IPS-NIHi7 (cell line): ENCODE results near the gene NUPR2.
A peak's percentile ranks its signal among the peaks of the same experiment; 100 is the strongest.
"Not testable (repeated sequence)": the region's sequence is repeated elsewhere in the genome, so short reads cannot be mapped to it uniquely, and the experiment has no call there.

ENCODE experiments used
- DNase-seq: peaks from one replicate; pipeline ENCODE4 v3.0.0; 2012; ENCODE audit warnings: mixed read lengths; ENCODE audit errors: extremely low spot score

Gene NUPR2, protein sequence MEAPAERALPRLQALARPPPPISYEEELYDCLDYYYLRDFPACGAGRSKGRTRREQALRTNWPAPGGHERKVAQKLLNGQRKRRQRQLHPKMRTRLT

DNA sequence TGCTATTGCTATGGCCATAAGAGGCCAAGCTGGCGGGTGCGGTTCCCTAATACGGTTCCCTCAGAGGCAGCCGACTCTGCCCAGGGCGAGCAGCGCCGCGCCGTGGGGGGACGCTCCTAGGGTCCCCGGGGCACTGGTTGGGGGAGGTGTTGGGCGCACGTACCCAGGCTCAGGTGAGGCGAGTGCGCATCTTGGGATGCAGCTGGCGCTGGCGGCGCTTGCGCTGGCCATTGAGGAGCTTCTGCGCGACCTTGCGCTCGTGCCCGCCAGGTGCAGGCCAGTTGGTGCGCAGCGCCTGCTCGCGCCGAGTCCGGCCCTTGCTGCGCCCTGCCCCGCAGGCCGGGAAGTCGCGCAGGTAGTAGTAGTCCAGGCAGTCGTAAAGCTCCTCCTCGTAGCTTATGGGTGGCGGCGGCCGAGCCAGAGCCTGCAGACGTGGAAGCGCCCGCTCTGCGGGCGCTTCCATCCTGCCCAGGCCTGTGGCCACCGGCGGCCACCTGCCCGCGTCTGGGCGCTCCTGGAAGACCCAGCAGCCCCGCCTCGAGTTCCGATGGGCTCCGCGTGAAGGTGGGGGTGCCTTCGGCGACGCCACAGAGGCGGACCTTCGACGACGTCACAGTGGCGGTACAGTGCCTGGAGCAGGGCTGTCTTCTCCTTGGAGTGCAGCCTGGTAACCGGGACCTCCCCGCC lies at the start of gene NUPR2:
Gene NUPR2, minus strand, starts transcription at position 566 of the 687 bp plus-strand sequence. Its CDS starts 103 bp downstream, at position 463.
- DNase-seq = no peak

GRCh38 chr7:56157238-56157790 lies 41.1 kb upstream of the NUPR2 start:
- DNase-seq = no peak

DNA sequence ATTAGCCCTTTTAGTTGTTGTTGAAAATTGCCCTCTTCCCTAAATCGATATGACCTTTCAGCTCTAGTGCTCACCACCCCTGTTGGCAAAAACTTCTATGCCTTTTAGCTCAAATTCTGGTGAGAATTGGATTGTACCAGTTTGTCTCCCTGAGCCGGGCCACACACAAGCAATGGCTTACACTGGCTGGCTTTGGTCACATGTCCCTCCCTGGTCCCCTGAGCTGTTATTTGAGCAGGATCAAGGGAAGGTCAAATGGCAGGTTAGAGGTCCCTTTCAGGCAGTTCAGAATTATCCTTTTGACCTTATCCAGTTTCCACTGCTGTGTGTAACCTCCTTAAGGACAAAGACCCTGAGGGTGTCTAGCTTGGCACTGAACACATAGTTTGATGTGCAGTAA lies 14.8 kb upstream of the NUPR2 start:
- not testable (repeated sequence) for DNase-seq

DNA sequence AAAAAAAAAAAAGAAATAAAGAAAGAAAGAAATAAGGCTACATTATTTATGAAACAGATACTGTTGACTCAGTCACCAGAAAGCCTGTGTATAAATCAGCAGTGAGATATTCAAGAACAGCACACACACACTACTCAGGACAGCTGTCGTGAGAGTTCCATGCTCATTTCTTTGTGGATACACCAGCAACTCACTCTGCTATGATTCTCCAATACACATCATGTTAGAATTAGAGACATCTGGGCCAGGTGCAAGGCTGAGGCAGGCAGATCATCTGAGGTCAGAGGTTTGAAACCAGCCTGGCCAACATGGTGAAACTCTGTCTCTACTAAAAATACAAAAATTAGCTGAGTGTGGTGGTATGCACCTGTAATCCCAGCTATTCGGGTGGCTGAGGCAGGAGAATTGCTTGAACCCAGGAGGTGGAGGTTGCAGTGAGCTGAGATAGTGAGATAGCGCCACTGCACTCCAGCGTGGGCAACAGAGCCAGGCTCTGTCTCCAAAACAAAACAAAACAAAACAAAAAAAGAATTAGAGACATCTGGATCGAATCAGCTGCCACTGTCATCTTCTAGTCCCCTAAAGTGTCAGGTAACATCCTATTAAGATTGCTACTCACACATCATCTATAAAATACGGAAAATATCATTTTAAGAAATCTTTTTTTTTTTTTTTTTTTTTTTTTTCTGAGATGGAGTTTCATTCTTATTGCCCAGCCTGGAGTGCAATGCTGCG lies 11.2 kb upstream of the NUPR2 start:
- no peak for DNase-seq

DNA sequence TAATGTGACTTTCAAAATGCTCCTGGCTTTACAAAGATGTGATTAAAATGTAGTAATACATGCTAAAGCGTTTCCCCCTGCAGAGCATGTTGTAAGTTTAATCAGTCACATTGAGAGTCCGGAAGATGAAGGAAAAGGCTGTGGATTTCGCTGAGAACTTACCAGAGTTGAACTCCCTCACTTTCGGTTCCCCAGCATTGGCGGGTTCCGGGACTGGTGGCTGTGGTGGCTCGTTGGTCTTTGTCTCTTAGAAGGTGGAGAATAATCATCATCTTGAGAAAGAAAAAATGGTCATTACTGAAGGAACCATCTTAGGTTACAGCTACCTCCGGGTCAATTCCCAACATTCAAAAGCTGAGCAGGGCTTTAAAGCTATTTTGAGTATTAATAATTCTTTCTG lies 9.6 kb upstream of the NUPR2 start:
- no peak for DNase-seq

GRCh38 chr7:56124981-56125380 lies 8.8 kb upstream of the NUPR2 start:
- DNase-seq = no peak

DNA sequence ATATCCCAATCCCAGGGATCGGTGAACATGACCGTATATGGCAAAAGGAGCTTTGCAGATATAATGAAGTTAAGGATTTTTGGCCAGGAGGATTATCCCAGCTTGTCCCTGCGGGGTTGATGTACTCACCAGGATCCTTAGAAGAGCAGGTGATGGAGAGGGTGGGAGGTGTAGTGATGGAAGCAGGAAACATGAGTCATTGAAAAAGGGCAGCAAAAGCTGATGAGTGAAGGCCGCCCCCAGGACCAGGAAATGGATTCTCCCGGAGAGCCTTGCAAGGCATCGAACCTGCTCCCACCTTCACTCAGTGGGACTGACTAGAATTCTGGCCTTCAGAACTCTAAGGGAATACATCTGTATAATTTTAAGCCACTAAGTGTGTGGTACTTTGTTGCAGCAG lies 5.2 kb upstream of the NUPR2 start:
- no peak for DNase-seq

DNA sequence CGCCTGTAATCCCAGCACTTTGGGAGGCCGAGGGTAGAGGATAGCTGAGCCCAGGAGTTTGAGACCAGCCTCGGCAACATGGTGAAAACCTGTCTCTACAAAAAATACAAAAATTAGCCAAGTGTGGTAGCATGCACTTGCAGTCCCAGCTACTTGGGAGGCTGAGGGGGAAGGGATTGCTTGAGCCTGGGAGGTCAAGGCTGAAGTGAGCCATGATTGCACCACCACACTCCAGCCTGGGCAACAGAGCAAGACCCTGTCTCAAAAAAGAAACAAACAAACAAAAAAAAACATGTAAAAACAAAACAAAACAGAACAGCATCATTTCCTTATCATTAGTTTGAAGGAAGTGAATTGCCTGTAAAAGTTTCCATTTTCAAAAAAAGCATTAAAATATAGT lies 4.0 kb downstream of the NUPR2 start:
- DNase-seq = not testable (repeated sequence)

- DNase-seq = no peak
Measured at GRCh38 chr7:56110611-56111010, 5.6 kb downstream of the NUPR2 start.

DNA sequence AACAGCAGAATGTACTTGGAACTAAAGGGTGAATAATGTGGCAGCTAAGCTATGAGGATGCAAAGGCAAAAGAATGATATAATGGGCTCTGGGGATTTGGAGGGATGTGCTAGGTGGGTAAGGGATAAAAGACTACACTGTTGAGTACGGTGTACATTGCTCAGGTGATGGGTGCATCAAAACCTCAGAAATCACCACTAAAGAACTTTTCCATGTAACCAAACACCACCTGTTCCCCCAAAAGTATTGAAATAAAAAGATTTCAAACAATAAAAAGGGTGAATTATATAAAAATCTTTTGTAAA lies 8.3 kb downstream of the NUPR2 start:
- DNase-seq = no peak

- DNase-seq = no peak
Measured at GRCh38 chr7:56106108-56107073, 9.8 kb downstream of the NUPR2 start, which contains the start of gene CHCHD2. TSS of gene CHCHD2 (minus strand) at chr7:56106476. CDS start at chr7:56106413, 63 bp downstream.

DNA sequence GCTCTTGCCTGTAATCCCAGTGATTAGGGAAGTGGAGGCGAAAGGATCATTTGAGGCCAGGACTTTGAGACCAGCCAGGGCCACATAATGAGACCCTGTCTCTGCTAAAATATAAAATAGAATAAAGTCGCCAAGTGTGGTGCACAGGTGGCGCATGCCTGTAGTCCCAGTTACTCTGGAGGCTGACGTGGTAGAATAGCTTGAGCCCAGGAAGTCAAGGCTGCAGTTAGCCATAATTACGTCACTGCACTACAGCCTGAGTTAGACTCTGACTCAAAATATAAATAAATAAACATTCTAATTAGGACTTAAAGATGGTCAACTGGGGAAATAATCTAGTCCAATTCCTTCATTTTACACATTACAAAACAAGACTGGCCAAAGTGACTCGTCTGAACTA lies 10.7 kb downstream of the NUPR2 start:
- no peak for DNase-seq

DNA sequence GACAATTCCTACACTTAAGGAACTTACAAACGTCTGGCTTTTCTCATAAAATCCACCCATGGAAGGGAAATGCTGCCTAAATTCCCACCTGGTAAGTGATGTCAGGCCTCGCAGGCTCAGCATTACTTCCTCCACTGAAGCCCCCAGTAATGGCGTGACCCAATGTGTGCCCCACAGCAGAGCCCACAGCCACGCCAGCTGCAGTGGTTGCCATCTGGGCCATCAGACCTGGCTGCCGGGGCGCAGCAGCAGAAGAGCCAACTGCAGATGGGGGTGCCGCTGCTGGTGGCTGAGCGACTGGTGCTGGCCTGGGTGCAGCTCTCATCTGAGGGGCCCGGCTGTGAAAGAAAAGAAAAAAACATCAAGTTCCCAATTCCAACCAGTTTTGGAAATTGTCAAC lies 12.1 kb downstream of the NUPR2 start:
- not testable (repeated sequence) for DNase-seq

DNA sequence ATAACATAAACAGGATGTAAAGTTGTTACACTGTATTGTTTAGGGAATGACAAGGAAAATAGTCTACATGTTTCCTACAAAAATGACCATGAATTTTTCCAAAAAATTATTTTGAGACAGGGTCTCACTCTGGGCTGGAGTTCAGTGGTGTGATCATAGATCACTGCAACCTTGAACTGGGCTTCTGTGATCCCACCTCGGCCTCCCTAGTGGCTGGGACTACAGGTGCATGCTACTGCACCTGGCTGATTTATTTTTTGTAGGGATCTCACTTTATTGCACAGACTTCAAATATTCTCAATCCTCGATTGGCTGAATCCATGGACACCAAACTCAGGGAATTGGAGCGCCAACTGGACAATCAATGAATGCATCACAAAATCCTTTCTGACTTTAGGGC lies 16.6 kb downstream of the NUPR2 start:
- no peak for DNase-seq

GRCh38 chr7:56098187-56099008 lies 17.8 kb downstream of the NUPR2 start:
- DNase-seq = not testable (repeated sequence)

DNA sequence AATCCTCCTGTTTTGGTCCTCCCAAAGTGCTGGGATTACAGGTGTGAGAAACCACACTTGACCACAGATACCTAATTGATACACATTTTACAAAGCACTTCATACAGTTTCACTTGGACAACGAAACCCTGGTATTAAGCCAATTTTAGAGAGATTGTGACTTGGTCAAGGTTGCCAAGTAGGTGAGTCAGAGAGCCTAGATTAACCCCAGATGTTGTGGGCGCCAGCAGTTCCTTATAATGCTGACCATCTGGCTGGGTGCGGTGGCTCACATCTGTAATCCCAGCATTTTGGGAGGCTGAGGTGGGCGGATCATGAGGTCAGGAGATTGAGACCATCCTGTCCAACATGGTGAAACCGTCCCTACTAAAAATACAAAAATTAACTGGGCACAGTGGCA lies 18.5 kb downstream of the NUPR2 start:
- DNase-seq = no peak

- DNase-seq = peak; percentile 43
Measured at GRCh38 chr7:56092789-56093531, 23.3 kb downstream of the NUPR2 start, which contains the start of gene PHKG1. TSS of gene PHKG1 (minus strand) at chr7:56092952. CDS start at chr7:56088941, 4,011 bp downstream.

GRCh38 chr7:56092388-56092787 lies 23.8 kb downstream of the NUPR2 start:
- DNase-seq = not testable (repeated sequence)

DNA sequence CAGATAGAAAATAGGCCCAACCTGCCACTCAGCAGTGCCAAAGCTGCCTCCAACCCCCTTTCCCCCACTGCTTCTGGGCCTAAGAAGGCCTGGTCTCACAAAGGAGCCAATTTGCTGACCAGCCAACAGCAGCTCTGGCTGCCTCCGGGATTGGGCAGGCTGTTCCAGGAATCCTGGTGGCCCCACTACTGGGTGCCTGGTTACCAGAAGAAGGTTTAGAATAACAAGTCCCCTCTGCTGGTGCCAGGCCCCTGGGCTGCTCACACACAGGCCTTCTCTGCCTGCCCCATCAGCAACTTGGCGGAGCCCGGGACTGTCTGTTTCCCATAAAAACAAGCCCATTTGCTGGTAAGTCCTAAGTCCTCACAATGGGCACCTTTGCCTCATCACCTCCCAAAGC lies 24.6 kb downstream of the NUPR2 start:
- no peak for DNase-seq

DNA sequence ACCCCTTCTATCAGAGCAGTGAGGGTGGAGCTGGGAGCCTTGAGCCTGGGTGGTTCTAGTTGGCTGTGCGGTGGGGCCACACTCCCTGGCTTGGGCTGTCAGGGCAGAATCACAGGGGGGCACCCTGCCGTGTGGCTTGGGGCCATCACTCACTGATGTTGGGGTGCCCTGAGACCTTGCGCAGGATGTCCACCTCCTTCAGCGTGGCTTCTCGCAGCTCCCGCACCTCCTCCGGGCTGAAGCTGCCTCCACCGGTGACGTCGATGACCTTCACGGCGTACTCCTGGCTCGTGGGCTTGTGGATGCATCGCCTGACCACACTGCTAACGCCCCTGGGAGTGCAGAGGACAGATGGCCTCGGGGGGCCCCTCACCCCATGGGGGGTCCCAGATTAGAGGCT lies 28.8 kb downstream of the NUPR2 start:
- DNase-seq = no peak
